ENCODE data around the gene PRELID3B. TPM values are rescaled to one million over a fixed set of nuclear protein-coding genes. Genes with fewer than 3 reads are reported as not detected.

Gene PRELID3B
- total and polyA plus RNA-seq, 2 of the 13 experiments (the other 11 are each of a cell fraction or from before 2014, with no cell fraction given): 23.3 to 42.6 TPM

DNA sequence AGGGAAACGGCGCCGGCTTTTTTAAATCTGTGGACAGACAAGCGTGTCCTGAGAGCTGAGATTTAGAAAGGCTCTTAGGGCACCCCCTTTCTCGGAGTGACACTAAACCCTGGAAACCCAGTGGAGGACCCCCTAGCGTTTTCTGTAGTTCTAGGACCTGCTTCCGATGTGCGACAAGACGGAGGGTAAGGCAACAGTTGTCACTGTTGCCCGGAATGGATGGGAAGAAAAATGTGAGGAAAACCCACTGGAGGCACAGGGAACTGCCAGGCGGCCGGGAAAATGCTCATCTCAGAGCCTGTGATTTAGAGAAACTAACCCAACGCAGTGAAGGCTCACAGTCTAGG lies 9.9 kb downstream of the PRELID3B start (continued):
- TF ChIP-seq IRX3 (CRISPR knock-in tag; IDR thresholded peaks at IDR 0.05; ENCODE audit: borderline replicate concordance, low read depth) (0 out of 2 replicates have a peak, but pooled peaks have one; percentile 14), NR2F6 (IDR thresholded peaks at IDR 0.05) (no peak), NR2F6 (CRISPR knock-in tag; IDR thresholded peaks at IDR 0.05) (no peak), AHR (CRISPR knock-in tag; IDR thresholded peaks at IDR 0.05) (no peak), ZSCAN20 (CRISPR knock-in tag; IDR thresholded peaks at IDR 0.05; ENCODE audit: borderline replicate concordance) (no peak), ZNF720 (CRISPR knock-in tag; IDR thresholded peaks at IDR 0.05) (peak; percentile 19; the same call in 1 of the 2 replicates), NAIF1 (CRISPR knock-in tag; IDR thresholded peaks at IDR 0.05; ENCODE audit: borderline replicate concordance) (0 out of 2 replicates have a peak, but pooled peaks have one; percentile 44), CBFB (CRISPR knock-in tag; IDR thresholded peaks at IDR 0.05) (no peak), ZBTB8A (CRISPR knock-in tag; IDR thresholded peaks at IDR 0.05; ENCODE audit: borderline replicate concordance, low read depth) (no peak; the same call in 1 of the 2 replicates), SOX13 (IDR thresholded peaks at IDR 0.05) (peak; percentile 8; the same call in 1 of the 2 replicates), SOX13 (CRISPR knock-in tag; conservative IDR thresholded peaks at IDR 0.05 in 1 of 2, IDR thresholded peaks at IDR 0.05 in 1 of 2) (peak in 1 of 2 experiments; percentile 87; a peak in 1 of 4 replicates), ZEB1 (IDR thresholded peaks at IDR 0.05; ENCODE audit: insufficient replicate concordance, low read depth) (no peak), ZFX (CRISPR knock-in tag; IDR thresholded peaks at IDR 0.05; ENCODE audit: low read depth) (no peak), CREB1 (IDR thresholded peaks at IDR 0.05) (no peak), CREB1 (CRISPR knock-in tag; IDR thresholded peaks at IDR 0.05) (0 out of 2 replicates have a peak, but pooled peaks have one; percentile 34), KLF16 (CRISPR knock-in tag; IDR thresholded peaks at IDR 0.05) (peak in 1 of 2 experiments; percentile 69; a peak in 1 of 4 replicates), ZNF33A (CRISPR knock-in tag; IDR thresholded peaks at IDR 0.05; ENCODE audit: borderline replicate concordance) (no peak), ZNF24 (IDR thresholded peaks at IDR 0.05) (no peak), DZIP1 (CRISPR knock-in tag; IDR thresholded peaks at IDR 0.05) (no peak), NR3C1 (CRISPR knock-in tag; IDR thresholded peaks at IDR 0.05) (no peak), CTCF (CRISPR knock-in tag; IDR thresholded peaks at IDR 0.05) (peak; percentile 18), NFE2L2 (IDR thresholded peaks at IDR 0.05; ENCODE audit: low read length) (0 out of 2 replicates have a peak, but pooled peaks have one; percentile 3), SIX1 (CRISPR knock-in tag; IDR thresholded peaks at IDR 0.05; ENCODE audit: borderline replicate concordance) (no peak), GATAD1 (CRISPR knock-in tag; IDR thresholded peaks at IDR 0.05) (no peak)
- TF ChIP-seq, protein P1, sequence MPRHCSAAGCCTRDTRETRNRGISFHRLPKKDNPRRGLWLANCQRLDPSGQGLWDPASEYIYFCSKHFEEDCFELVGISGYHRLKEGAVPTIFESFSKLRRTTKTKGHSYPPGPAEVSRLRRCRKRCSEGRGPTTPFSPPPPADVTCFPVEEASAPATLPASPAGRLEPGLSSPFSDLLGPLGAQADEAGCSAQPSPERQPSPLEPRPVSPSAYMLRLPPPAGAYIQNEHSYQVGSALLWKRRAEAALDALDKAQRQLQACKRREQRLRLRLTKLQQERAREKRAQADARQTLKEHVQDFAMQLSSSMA (CRISPR knock-in tag; IDR thresholded peaks at IDR 0.05): peak; percentile 6; the same call in 1 of the 2 replicates
- TF ChIP-seq, protein P2, sequence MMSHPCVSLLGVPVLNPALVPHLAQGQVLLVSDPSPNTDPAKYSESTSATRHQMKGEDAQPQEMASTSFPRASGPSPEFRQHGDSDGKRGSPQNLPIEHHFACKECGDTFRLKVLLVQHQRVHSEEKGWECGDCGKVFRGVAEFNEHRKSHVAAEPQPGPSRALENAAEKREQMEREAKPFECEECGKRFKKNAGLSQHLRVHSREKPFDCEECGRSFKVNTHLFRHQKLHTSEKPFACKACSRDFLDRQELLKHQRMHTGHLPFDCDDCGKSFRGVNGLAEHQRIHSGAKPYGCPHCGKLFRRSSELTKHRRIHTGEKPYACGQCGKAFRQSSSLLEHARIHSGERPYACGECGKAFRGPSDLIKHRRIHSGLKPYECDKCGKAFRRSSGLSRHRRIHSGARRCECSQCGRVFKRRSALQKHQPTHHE (CRISPR knock-in tag; IDR thresholded peaks at IDR 0.05; ENCODE audit: borderline replicate concordance): no peak

Data from HepG2 (cell line).